GM08714 (cell line): Measurements from ENCODE around the gene NPIPB13.
"Not testable (repeated sequence)": the region's sequence is repeated elsewhere in the genome, so short reads cannot be mapped to it uniquely, and the experiment has no call there.

Experiments used
- H3K4me3 ChIP-seq: fragments of 200-500 bp; sonication (Bioruptor generic); 2 replicates; pipeline ENCODE4 v1.5.1; 2014; ENCODE audit warnings: mild to moderate bottlenecking, low read length, inconsistent platforms

Gene NPIPB13

DNA sequence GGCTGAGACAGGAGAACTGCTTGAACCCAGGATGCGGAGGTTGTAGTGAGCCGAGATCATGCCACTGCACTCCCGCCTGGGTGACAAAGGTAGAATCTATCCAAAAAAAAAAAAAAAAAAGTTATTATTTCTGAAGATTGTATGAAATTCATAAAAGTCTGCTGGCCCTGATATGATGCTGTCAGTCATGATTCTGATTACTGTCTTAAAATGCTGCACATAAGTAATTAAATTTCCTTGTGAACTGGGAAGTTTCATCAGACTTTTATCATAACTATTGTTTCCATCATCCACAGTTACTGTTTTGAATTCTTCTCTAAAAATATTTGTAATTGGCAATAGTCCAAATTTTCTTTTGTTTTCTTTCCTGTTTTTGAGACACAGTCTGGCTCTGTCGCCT lies at the start of gene NPIPB13:
Gene NPIPB13 (minus strand): TSS at position 101 of the 400 bp plus-strand sequence. CDS start 2,906 bp downstream, outside the sequence.
- not testable (repeated sequence) for H3K4me3 ChIP-seq

DNA sequence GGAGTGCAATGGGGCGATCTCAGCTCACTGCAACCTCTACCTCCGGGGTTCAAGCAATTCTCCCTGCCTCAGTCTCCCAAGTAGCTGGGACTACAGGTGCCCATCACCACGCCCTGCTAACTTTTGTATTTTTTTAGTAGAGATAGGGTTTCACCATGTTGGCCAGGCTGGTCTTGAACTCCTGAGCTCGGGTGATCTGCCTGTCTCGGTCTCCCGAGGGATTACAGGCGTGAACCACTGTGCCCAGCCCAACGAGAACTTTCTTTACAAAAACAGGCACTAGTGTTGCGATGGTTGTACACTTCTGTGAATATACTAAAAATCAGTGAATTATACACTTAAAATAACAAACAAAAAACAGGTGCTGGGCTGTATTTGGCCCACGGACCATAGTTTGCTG lies 34.1 kb upstream of the NPIPB13 start:
- H3K4me3 ChIP-seq, result not testable (repeated sequence)

DNA sequence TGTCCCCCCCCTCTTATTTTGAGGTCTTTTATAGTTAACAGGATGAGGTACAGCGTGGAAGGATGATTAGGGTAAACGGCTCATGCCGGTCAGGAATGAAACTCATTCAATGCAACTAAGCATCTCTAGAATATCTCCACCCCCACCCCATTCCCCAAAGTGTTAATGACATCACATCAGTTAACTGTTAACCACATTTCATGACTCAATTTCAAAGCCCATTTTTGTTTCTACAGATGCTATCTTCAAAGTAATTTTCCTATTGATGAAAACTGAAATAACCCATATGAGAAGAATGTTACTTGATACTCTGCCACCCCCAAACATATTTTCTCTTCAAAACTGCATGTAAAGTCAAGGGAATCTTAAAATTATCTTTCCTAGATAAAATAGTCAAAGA lies 30.2 kb upstream of the NPIPB13 start:
- H3K4me3 ChIP-seq, result not testable (repeated sequence)

DNA sequence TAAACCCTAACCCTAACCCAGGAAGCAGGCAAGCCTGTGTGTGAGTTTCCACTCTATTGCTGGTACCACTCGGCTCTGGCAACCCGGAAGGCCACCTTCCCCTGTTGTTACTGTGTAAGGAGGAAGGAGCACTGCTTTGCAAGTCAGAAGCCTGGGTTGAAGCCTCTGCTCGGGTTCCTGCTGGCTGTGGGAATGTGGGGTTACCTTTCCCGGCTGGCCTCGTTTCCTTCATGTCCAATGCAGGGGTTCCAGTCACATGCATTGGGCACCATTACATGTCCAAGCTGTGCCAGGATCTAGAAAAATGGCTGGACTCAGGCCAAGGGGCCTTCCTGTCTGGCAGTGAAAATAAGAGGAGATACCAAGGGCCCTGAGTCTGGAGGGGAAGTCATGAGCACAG lies 31.2 kb downstream of the NPIPB13 start:
- not testable (repeated sequence) for H3K4me3 ChIP-seq

DNA sequence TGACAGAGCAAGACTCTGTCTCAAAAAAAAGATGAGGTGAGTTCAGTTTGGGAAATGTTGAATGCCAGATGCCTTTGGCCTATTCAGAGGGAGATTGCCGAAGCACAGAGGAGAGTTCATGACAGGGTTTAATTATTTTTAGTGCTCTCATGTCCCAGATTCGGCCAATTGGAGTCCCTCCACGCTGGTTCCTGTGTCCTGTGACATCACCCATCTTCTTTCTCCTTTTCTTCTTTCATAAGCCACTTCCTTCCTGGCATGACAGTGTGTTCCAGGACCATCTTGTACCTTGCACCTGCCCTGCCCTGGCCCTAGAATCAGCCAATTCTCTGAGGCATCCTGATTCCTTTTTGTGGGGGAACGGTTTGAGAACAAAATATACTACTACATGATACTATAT lies 36.9 kb downstream of the NPIPB13 start:
- H3K4me3 ChIP-seq, result not testable (repeated sequence)

DNA sequence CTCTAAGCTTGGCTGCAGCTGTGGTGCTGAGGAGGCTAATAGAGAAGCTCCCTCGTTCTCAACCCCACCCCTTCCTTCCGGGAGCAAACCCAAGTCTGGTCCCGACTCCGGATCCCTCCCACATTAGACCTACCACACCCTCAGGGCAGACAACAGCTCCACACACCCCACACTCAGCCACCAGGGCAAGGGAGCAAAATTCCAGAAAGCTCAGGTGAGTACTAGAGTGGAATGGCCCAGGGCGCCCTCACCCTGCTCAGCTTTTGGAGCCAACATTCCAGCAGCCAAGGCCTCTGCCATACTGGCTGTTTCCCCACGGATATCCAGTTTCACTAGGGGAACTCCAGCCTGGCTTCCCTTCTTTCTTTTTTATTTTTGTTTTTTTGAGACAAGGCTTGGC lies 39.2 kb downstream of the NPIPB13 start:
- H3K4me3 ChIP-seq, result not testable (repeated sequence)

DNA sequence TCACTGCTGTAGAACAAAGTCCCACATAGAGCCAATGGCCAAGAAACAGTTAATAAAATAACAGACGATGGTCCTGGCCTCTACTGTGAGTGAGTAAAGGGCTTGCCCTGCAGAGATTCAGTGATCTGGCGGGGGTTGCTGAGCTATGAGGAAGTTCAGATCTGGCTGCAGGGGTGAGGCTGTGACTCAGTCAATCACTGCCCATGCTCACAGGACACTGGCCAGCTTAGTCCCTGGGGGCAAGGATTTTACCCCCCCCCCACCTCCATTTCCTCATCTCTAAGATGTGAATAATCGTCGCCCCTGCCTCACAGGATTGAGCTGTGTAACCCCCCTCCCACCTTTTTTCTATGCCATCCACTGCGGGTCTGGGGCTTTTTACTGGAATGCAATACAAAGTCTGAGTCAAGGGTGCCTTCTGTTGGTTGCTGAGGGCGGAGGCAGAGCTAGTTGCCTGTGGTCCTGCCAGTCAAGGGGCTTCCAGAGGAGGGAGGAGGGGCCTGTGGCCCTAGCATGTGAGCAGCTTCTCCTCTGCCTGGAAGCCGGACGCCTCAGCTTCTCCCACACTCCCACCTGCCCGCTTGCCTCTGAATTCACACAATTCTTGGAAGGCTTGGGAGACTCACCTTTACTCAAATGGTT lies 41.1 kb downstream of the NPIPB13 start:
- not testable (repeated sequence) for H3K4me3 ChIP-seq

DNA sequence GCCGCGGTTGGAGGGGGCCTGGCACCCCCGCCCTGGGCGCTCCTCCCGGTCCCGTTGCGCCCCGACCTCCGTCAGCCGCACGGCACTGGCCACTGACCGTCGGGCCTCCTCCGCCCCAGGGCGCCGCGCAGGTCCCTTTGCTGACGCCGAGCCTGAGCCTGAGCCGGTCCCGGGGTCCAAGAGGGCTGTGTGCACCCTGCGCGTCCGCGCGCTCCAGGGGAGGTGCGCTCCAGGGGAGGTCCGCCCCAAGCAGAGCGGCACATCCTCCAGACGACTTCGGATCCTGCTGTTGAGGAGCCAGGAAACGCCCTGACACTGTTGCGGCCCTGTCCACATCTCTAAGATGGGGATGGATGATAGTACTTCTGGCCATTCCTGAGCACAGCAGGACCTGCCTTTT lies 42.0 kb downstream of the NPIPB13 start:
- not testable (repeated sequence) for H3K4me3 ChIP-seq

DNA sequence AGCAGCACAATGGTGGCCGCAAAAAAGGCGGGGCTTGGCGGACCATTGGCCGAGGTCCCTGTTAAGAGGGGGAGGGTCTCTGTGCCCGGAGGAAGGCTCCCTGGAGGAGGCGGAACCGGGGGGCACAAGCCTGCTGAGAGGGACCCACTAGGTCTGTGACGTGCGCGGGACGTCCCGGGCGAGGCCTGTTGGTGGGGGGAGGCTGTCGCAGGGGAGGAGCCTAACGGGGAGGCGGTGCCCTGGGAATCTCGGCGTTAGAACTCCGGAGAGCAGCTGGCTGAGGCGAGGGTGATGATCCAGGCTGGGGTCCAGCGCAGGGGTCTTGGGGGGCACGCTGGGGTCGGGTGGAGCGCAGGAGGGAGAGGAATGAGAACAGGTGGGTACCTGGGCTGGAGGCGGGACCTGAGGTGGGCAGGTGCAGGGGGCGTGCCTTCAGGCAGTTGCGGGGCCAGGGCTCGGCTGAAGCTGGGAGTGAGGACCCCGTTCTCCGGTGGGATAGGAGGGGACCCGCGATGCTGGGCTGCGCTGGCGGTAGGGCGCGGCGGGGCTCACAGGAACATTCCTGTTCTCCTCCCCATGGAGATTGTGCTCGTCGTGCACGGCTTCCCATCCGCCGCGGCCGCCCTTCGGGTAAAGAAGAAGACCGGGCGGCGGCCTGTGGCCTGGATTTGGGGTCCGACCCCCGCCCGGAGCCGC lies 42.6 kb downstream of the NPIPB13 start:
- not testable (repeated sequence) for H3K4me3 ChIP-seq

DNA sequence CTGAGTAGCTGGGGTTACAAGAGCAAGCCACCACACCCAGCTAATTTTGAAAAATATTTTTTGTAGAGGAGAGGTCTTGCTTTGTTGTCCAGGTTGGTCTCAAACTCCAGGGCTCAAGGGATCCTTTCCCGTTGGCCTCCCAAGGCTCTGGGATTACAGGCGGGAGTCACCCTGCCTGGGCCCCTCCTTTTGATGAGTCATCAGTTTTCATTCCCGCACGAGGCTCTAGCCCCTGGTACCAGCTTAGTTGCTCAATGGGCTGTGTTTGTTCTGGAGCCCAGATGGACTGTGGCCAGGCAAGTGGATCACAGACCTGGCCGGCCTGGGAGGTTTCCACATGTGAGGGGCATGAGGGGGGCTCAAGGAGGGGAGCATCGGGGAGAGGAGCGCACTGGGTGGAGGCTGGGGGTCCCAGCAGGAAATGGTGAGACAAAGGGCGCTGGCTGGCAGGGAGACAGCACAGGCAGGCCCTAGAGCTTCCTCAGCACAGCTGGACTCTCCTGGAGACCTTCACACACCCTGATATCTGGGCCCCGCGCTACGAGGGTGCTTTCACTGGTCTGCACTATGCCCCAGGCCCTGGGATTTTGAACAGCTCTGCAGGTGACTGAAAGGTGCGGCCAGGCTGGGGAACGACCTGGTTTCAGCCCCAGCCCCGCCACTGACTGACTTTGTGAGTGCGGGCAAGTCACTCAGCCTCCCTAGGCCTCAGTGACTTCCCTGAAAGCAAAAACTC lies 48.5 kb downstream of the NPIPB13 start:
- H3K4me3 ChIP-seq, result not testable (repeated sequence)

DNA sequence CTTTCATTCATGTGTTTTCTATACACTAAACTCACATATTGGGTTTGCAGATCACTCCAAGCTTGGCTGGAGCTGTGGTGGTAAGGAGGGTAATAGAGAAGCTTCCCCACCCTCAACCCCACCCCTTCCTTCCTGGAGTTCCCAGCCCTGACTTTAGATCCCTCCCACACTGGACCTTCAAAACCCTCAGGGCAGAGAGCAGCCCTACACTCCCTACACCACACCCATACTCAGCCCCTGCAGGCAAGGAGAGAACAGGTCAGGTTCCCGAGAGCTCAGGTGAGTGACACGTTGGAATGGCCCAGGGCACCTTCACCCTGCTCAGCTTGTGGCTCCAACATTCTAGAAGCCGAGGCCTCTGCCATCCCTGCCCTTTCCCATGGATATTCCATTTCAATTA lies 49.2 kb downstream of the NPIPB13 start, which contains the start of gene SULT1A3:
Gene SULT1A3 (plus strand): TSS at position 207 of the 400 bp plus-strand sequence. CDS start 1,474 bp downstream, outside the sequence.
- not testable (repeated sequence) for H3K4me3 ChIP-seq
